22Rv1 (cell line): Measurements from ENCODE around the gene DCX.

Source experiments
- CTCF ChIP-seq: fragments of 450-650 bp; IDR thresholded peaks from 2 replicates; pipeline ENCODE4 v1.5.1; 2017; ENCODE audit warnings: mild to moderate bottlenecking
- ZFX ChIP-seq: fragments of 450-650 bp; IDR thresholded peaks from 2 replicates; pipeline ENCODE4 v1.6.1; 2017; ENCODE audit warnings: antibody characterized with exemption, borderline replicate concordance

- no peak for TF ChIP-seq CTCF
- no peak for TF ChIP-seq ZFX
Measured at GRCh38 chrX:111328858-111329257, 83.1 kb downstream of the DCX start.
